Peyer's patch (tissue), 4 donors: Measurements from ENCODE around the gene BCL11A.

Experiments used
- POLR2A ChIP-seq, 2 donors: fragments of 450-650 bp; IDR thresholded peaks; one replicate each; pipeline ENCODE4 v1.5.1; 2017; ENCODE audit warnings: antibody characterized with exemption in 2 of 2, mild to moderate bottlenecking in 2 of 2, moderate library complexity in 2 of 2
- TF ChIP-seq, protein P1 (sequence below), 6 experiments: fragments of 450-650 bp in 4 of 6; fragments of 200-600 bp in 2 of 6; sonication (generic) in 1 of 6; IDR thresholded peaks; one replicate each; pipeline ENCODE4 v1.5.1; 2017 to 2019; ENCODE audit warnings: antibody characterized with exemption in 6 of 6, mild to moderate bottlenecking in 3 of 6, moderate library complexity in 1 of 6

- TF ChIP-seq, protein P1, sequence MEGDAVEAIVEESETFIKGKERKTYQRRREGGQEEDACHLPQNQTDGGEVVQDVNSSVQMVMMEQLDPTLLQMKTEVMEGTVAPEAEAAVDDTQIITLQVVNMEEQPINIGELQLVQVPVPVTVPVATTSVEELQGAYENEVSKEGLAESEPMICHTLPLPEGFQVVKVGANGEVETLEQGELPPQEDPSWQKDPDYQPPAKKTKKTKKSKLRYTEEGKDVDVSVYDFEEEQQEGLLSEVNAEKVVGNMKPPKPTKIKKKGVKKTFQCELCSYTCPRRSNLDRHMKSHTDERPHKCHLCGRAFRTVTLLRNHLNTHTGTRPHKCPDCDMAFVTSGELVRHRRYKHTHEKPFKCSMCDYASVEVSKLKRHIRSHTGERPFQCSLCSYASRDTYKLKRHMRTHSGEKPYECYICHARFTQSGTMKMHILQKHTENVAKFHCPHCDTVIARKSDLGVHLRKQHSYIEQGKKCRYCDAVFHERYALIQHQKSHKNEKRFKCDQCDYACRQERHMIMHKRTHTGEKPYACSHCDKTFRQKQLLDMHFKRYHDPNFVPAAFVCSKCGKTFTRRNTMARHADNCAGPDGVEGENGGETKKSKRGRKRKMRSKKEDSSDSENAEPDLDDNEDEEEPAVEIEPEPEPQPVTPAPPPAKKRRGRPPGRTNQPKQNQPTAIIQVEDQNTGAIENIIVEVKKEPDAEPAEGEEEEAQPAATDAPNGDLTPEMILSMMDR (IDR thresholded peaks at IDR 0.05) = no peak
- no peak for TF ChIP-seq POLR2A (IDR thresholded peaks at IDR 0.05)
Measured at GRCh38 chr2:60577682-60578283, 24.3 kb upstream of the BCL11A start.
